ENCODE measurements around the gene PLCH2.
"Not testable (repeated sequence)": the region's sequence is repeated elsewhere in the genome, so short reads cannot be mapped to it uniquely, and the experiment has no call there.

The PLCH2 gene

DNA sequence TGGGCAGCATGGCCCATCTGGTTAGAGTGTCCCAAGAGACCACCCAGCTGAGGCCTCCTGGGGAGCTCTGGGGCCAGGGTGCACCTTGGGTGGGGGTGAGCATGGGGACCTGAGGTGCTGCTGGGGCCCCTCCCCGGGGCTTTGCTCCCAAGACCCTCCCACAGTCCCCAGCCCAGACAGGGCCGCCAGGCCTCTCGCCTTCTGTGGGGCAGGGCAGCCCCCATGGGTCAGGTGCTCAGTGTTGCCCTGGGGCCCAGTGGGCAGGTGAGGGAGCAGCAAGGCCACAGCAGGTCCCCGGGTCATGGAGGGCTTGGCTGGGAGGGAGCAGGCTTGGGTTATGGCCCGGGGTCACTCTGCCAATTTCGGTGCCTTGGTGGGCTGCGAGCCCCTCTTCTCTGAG lies 39.2 kb upstream of the PLCH2 start:
- no peaks in the 10 kb centered on the region for H3K36me3 ChIP-seq (ENCODE audit: insufficient read depth, low read length)
- no peak overlapping the region for H3K9ac ChIP-seq (ENCODE audit: low read depth, low read length)
- H3K9me3 ChIP-seq (ENCODE audit: control insufficient read depth, insufficient read depth, low read length) = no peaks in the 10 kb centered on the region
- H3K4me1 ChIP-seq (ENCODE audit: insufficient read depth, low read length) = no peaks in the 10 kb centered on the region

DNA sequence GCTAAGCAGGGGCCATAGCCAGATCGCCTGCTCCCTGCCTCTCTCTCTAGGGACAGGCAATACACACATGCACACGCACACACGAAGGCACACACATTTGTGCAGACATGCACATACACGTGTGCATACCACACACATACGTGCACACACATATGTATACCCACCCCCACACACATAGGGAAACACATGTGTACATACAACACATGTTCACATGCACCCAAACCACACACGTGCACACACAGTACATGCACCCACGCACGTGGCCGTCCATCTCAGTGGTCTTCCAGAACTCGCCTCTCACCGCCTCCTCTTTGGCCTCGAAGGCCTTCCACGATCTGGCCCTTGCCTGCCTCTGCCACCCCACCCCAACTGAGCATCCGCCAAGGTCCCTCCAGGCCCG lies 38.5 kb upstream of the PLCH2 start:
- Histone ChIP-seq H3K36me3 (ENCODE audit: insufficient read depth, low read length) (no peaks in the 10 kb centered on the region), H3K9me3 (ENCODE audit: control insufficient read depth, insufficient read depth, low read length) (no peaks in the 10 kb centered on the region), H3K9ac (ENCODE audit: low read depth, low read length) (no peak overlapping the region), H3K4me1 (ENCODE audit: insufficient read depth, low read length) (no peaks in the 10 kb centered on the region)

DNA sequence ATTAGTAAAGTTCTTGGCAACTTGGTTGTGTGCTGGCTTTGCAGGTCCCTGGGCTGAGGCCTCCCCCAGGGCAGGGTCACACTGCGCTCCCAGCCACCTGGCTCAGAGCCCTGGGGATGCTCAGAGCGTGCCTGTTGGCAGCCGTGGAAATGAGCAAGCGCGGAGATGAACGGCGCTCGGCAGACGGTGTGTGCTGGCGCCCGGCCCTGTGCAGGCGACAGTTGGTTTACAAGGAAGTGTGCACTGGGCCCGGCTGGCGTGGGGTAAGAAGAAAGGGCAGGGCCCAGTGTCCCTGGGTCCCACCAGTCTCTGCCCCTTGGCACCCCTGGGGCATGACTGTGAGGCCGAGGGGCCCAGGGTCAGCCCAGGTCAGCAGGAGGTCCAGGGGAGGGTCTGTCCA lies 38.1 kb upstream of the PLCH2 start:
- no peak overlapping the region for H3K9ac ChIP-seq (ENCODE audit: low read depth, low read length)
- no peaks in the 10 kb centered on the region for H3K9me3 ChIP-seq (ENCODE audit: control insufficient read depth, insufficient read depth, low read length)
- no peaks in the 10 kb centered on the region for H3K36me3 ChIP-seq (ENCODE audit: insufficient read depth, low read length)
- no peaks in the 10 kb centered on the region for H3K4me1 ChIP-seq (ENCODE audit: insufficient read depth, low read length)

DNA sequence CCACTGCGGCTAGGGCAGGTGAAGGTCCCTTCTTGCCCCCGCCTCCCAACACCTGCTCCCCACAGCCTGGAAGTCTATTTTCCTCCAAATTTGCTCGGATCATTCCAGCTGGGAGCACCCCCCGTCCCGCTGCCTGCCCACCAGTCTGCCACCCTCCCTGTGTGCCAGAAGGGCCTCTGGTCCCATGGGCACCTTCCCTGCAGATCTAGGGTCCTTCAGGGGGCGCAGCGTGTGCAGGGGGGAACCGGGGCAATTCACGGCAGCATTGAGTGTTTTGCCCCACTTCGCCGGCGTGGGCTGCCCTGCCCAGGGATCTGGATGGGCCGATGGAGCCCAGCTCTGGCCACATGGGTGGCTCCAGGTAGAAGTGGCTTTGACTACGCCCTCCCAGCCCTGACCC lies 37.4 kb upstream of the PLCH2 start:
- Histone ChIP-seq H3K4me1 (ENCODE audit: insufficient read depth, low read length) (no peaks in the 10 kb centered on the region), H3K9ac (ENCODE audit: low read depth, low read length) (no peak overlapping the region), H3K9me3 (ENCODE audit: control insufficient read depth, insufficient read depth, low read length) (no peaks in the 10 kb centered on the region), H3K36me3 (ENCODE audit: insufficient read depth, low read length) (no peaks in the 10 kb centered on the region)

DNA sequence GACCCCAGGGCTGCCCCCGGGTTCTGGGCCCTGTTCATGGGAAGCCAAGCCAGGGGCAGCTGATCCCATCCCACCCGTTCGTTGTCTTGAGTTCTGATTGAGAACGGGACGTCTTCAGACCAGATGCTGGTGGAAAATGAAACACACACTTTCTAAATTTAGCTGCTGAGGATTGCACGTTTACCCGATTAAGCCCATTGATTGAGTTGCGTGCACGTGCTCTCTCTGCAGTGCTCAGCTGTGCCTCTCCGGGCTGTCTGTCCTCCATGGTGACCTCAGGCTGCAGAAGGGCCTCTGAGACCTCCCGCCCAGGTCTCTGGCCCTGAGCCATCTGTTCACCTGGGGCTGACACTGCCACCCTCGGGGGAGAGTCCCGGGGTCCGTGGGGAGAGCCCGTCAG lies 36.7 kb upstream of the PLCH2 start:
- Histone ChIP-seq H3K36me3 (ENCODE audit: insufficient read depth, low read length) (no peaks in the 10 kb centered on the region), H3K9me3 (ENCODE audit: control insufficient read depth, insufficient read depth, low read length) (no peaks in the 10 kb centered on the region), H3K9ac (ENCODE audit: low read depth, low read length) (no peak overlapping the region), H3K4me1 (ENCODE audit: insufficient read depth, low read length) (no peaks in the 10 kb centered on the region)

DNA sequence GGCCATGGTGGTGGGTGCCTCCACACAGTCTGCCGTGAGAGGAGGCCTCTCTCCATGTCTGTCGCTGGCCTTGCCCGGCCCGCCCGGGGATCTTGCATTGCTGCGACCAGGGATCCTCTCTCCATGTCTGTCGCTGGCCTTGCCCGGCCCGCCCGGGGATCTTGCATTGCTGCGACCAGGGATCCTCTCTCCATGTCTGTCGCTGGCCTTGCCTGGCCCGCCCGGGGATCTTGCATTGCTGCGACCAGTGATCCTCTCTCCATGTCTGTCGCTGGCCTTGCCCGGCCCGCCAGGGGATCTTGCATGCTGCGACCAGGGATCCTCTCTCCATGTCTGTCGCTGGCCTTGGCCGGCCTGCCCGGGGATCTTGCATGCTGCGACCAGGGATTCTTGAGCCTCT lies 35.7 kb upstream of the PLCH2 start:
- H3K4me1 ChIP-seq (ENCODE audit: insufficient read depth, low read length) = not testable (repeated sequence)

DNA sequence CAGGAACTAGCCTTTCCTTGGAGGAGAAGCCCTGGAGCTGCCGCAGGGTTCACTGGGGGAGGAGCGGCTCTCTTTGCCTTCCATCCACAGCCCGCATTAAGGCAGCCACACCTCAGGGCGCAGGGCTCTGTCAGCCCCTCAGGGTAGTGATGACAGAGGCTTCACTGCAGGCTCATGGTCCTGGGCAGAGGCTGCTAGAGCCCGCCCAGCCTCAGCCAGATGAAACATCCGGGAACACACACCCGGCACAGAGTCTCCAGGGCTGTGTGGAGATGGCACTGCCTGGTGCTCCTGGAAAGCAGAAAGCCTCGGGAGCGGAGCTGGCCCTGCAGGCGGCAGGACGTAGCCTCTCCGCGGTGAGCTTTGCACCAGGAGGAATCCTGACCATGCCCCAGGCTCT lies 34.3 kb upstream of the PLCH2 start:
- Histone ChIP-seq H3K9ac (ENCODE audit: low read depth, low read length) (no peak overlapping the region), H3K36me3 (ENCODE audit: insufficient read depth, low read length) (no peaks in the 10 kb centered on the region), H3K9me3 (ENCODE audit: control insufficient read depth, insufficient read depth, low read length) (no peaks in the 10 kb centered on the region), H3K4me1 (ENCODE audit: insufficient read depth, low read length) (peaks cover under 1% of the 10 kb centered on the region; the same call in 1 of the 2 replicates)

More for the DNA sequence above, 35.7 kb upstream of the PLCH2 start:
- not testable (repeated sequence) for H3K9me3 ChIP-seq (ENCODE audit: control insufficient read depth, insufficient read depth, low read length); H3K36me3 ChIP-seq (ENCODE audit: insufficient read depth, low read length); H3K9ac ChIP-seq (ENCODE audit: low read depth, low read length)

DNA sequence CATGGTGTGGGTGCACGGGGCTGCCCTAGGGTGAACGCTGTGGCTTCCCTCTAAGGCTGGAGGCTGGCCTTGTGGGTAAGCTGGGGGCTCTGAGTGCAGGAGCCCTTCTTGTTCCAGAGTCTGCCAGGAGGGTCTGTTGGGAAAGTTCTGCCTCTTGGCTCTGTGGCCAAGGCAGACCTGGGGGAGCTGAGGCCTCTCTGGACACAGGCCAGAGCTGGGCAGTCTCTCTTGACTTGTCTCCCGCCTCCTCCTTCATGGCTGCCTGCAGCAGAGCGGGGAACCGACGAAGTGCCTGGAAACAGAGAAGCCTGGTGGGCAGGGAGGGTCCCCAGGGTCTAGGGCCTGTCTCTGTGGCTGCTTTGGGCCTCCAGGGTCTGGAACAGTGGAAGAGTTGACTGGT lies 33.4 kb upstream of the PLCH2 start:
- Histone ChIP-seq H3K4me1 (ENCODE audit: insufficient read depth, low read length) (peaks cover 9% of the 10 kb centered on the region; the same call in 1 of the 2 replicates), H3K36me3 (ENCODE audit: insufficient read depth, low read length) (no peaks in the 10 kb centered on the region), H3K9ac (ENCODE audit: low read depth, low read length) (no peak overlapping the region), H3K9me3 (ENCODE audit: control insufficient read depth, insufficient read depth, low read length) (no peaks in the 10 kb centered on the region)

DNA sequence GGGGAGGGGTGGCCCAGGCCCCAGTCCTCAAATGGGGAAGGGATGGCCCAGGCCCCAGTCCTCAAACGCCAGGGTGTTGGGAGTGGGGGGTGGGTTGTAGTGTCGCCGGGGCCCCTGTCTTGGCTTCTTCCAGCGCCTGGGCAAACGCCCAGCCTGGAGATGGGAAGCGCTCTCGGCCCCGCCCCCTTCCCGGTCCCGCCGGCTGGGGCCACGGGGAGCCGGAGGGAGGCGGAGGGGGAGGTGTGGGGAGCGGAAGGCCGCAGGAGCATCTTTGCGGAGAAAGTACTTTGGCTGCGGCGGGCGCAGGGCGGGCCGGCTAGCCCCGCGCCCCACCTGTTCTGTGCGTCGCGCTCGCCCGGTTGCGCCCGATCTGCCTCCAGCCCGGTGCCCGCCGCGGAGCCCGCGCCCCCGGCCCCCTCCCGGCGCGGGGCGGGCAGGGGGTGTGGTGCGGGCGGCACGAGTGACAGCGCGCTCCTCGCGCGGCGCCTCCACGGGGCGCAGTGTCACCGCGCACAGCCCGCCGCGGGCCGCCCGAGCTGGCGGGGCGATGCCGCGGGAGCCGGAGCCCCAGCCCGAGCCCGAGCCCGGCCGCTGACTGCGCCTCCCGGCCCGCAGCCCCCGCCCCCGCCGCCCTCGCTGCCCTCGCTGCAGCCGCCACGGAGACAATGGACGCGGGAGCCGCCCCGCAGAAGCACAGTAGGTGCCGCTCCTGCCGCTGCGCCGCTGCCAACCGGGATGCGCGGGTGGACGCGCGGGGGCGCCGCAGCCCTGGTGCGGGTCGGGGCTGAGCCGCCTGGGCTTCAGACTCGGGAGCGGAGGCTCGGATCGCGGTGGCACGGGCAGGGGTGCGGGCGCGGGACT lies 32.6 kb upstream of the PLCH2 start:
- no peaks in the 10 kb centered on the region for H3K9me3 ChIP-seq (ENCODE audit: control insufficient read depth, insufficient read depth, low read length)
- H3K36me3 ChIP-seq (ENCODE audit: insufficient read depth, low read length) = no peaks in the 10 kb centered on the region
- peak overlapping the region; percentile 6; the same call in 1 of the 2 replicates for H3K9ac ChIP-seq (ENCODE audit: low read depth, low read length)
- H3K4me1 ChIP-seq (ENCODE audit: insufficient read depth, low read length) = peaks cover 13% of the 10 kb centered on the region; the same call in 1 of the 2 replicates

DNA sequence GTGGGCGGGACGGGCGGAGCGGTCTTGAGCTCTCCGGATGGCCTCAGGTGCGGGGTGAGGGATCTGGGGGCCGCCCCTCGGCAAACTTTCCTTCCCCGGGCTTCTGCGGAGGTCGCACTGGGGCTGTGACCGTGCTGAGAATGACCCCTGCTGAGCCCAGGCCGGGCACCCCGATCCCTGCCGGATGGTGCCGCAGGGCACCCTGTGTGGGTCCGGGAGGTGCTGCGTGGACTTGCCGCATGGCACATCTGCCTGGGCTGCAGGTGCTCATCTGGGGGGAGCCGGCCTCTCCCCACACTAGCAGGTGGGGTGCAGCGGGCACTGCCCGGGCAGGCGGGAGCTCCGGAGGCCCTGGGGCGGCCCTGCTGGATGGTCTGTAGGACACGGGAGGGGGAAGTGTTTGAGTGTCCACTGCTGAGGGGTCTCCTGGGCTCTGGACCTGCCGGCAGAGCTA lies 31.9 kb upstream of the PLCH2 start:
- H3K36me3 ChIP-seq (ENCODE audit: insufficient read depth, low read length) = no peaks in the 10 kb centered on the region
- peaks cover 13% of the 10 kb centered on the region; the same call in 1 of the 2 replicates for H3K4me1 ChIP-seq (ENCODE audit: insufficient read depth, low read length)
- peak overlapping the region; percentile 6; the same call in 1 of the 2 replicates for H3K9ac ChIP-seq (ENCODE audit: low read depth, low read length)
- H3K9me3 ChIP-seq (ENCODE audit: control insufficient read depth, insufficient read depth, low read length) = no peaks in the 10 kb centered on the region

DNA sequence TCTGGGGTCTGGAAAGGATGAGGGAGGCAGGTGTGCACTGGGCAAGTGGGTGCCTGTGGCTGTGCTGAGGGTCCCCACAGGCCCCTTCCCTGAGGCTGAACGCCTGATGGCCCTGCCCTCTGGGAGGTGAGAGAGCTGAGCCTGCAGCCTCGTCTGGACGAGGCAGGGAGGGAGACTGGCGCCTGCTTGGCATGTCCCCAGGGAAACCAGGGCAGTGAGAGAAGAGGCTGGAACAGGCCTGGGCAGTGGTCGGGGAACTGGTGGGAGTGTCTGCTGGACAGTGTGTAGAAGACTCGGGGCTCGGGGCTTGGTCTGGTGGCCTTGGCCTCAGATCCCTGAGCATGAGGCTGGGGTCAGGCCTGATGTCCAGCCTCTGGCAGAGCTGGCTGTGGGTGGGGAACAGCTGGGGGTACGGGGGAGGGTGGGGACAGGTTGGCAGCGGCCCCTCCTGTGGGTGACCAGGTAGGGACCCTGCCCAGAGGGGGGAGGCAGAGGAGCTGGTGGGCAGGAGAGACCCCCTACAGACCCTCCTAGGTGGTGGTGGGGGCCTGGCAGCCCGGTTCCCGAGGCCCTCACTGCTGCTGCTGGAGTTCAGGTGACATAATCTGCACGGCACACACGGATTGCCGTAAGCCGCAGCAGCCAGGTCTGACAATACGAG lies 30.8 kb upstream of the PLCH2 start:
- H3K9me3 ChIP-seq (ENCODE audit: control insufficient read depth, insufficient read depth, low read length) = no peaks in the 10 kb centered on the region
- no peak overlapping the region for H3K9ac ChIP-seq (ENCODE audit: low read depth, low read length)
- peaks cover 13% of the 10 kb centered on the region; the same call in 1 of the 2 replicates for H3K4me1 ChIP-seq (ENCODE audit: insufficient read depth, low read length)
- no peaks in the 10 kb centered on the region for H3K36me3 ChIP-seq (ENCODE audit: insufficient read depth, low read length)

DNA sequence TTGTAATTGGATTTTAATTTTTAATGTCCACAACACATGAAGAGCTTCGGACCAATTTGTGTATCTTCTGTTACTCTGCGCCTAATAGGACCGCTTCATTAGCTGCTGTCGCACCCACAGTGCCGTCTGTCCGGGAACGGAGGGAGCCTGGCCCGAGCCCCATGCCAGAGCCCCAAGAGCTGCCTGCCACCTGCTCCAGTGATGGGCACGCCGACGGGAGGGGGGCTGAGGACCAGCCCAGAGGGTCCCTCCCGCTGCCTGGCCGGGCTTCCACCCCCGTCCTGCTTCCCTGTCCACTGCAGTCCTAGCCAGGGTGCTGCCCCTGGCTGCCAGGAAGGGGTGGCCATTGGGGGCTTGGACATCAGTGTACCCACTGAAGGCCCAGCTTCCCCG lies 30.3 kb upstream of the PLCH2 start:
- peaks cover 13% of the 10 kb centered on the region; the same call in 1 of the 2 replicates for H3K4me1 ChIP-seq (ENCODE audit: insufficient read depth, low read length)

DNA sequence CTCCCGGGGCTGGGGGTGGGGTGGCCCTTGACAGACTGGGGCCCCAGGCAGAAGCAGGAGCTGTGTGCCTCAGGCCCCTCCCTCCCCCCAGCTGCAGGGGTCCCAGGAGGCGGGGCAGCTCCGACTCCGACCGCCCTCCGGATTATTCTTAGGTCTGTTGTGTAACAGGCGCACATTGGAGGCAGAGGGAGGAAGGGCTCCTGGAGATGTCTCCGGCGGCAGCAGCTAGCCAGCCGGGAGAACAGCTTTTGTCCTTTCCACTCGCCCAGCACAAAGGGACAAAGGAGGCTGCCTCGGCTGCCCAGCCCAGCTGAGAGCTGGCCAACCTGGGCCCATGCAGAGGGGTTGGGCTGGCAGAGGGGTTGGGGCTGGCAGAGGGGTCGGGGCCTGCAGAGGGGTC lies 29.7 kb upstream of the PLCH2 start:
- Histone ChIP-seq H3K9ac (ENCODE audit: low read depth, low read length) (no peak overlapping the region), H3K36me3 (ENCODE audit: insufficient read depth, low read length) (no peaks in the 10 kb centered on the region), H3K9me3 (ENCODE audit: control insufficient read depth, insufficient read depth, low read length) (no peaks in the 10 kb centered on the region), H3K4me1 (ENCODE audit: insufficient read depth, low read length) (peaks cover 16% of the 10 kb centered on the region; the same call in 1 of the 2 replicates)

More for the DNA sequence above, 30.3 kb upstream of the PLCH2 start:
- Histone ChIP-seq H3K9me3 (ENCODE audit: control insufficient read depth, insufficient read depth, low read length) (no peaks in the 10 kb centered on the region), H3K9ac (ENCODE audit: low read depth, low read length) (no peak overlapping the region), H3K36me3 (ENCODE audit: insufficient read depth, low read length) (no peaks in the 10 kb centered on the region)

DNA sequence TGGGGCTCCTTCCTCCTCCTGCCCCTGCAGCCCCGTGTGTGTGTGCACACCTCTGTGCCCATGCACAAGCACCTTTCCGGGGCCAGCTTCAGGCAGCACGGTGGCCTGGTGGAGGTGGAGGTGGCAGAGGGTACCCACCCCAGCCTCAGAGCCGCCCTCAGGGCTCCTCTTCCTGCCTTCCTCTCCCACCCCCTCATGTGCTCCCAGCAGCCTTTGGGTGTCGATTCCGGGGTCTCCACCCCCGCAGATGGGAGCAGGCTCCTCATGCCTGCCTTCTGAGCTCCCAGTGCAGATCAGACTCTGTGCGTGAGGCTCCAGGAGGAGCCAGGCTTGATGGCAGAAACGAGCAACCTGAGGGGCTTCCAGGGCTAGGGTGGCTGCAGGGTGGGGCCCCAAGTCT lies 29.2 kb upstream of the PLCH2 start:
- H3K9ac ChIP-seq (ENCODE audit: low read depth, low read length) = no peak overlapping the region
- peaks cover 17% of the 10 kb centered on the region; the same call in 1 of the 2 replicates for H3K4me1 ChIP-seq (ENCODE audit: insufficient read depth, low read length)
- H3K36me3 ChIP-seq (ENCODE audit: insufficient read depth, low read length) = no peaks in the 10 kb centered on the region
- H3K9me3 ChIP-seq (ENCODE audit: control insufficient read depth, insufficient read depth, low read length) = no peaks in the 10 kb centered on the region

All from ES-I3 (cell line).